ENCODE data around the gene RSKR. TPM values are rescaled to one million over a fixed set of nuclear protein-coding genes. Genes with fewer than 3 reads are reported as not detected.

RSKR gene
- total and polyA plus RNA-seq, 9 of the 15 experiments (the other 6 are each of a cell fraction or from before 2014, with no cell fraction given), result 1.4 to 42.3 (median 16.2) TPM

DNA sequence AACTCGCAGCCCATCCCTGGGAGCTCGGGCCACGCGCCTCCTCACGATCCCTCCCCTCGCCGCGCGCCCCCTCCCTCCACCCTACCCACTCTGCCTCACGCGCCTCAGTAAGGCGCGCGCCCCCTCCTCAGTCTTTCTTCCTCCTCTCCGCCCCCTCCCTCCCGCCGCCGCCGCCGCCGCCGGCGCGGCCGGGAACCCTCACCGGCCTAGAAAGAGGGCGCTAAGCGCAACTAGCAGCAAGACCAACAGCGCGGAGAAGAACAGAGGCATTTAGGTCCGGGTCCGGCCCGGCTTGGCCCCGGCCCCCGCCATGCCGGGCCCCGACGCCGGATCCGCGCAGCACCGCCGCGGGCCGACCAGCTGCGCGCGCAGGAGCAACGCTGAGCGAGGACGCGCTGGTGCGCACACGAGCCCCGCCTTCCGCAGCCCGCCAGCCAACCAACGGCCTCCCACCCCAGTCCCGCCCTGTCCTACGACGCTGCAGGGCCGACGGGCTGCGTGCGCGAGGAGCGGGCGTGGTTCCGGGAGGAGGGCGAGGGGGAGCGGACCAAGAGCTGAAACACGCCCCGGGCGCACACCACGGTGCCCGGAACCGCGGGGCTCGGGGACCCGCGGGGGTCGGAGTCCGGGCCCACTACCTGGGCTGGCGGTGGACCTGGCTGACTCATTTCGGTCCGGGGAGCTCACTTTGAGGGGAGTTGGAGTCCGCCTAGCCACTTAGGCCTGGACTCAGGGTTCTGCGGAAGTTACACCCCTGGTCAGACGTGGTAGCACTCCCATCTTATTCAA, 31.0 kb upstream of the RSKR start, which contains the start of gene BLTP2 (continued):
- TF ChIP-seq, protein P1, sequence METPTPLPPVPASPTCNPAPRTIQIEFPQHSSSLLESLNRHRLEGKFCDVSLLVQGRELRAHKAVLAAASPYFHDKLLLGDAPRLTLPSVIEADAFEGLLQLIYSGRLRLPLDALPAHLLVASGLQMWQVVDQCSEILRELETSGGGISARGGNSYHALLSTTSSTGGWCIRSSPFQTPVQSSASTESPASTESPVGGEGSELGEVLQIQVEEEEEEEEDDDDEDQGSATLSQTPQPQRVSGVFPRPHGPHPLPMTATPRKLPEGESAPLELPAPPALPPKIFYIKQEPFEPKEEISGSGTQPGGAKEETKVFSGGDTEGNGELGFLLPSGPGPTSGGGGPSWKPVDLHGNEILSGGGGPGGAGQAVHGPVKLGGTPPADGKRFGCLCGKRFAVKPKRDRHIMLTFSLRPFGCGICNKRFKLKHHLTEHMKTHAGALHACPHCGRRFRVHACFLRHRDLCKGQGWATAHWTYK (CRISPR knock-in tag; IDR thresholded peaks at IDR 0.05), result peak; percentile 36; the same call in 1 of the 2 replicates
- peak; percentile 24; the same call in 1 of the 2 replicates for TF ChIP-seq ELF4 (CRISPR knock-in tag; IDR thresholded peaks at IDR 0.05)
- TF ChIP-seq, protein P2, sequence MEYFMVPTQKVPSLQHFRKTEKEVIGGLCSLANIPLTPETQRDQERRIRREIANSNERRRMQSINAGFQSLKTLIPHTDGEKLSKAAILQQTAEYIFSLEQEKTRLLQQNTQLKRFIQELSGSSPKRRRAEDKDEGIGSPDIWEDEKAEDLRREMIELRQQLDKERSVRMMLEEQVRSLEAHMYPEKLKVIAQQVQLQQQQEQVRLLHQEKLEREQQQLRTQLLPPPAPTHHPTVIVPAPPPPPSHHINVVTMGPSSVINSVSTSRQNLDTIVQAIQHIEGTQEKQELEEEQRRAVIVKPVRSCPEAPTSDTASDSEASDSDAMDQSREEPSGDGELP (CRISPR knock-in tag; IDR thresholded peaks at IDR 0.05; ENCODE audit: borderline replicate concordance), result peak; percentile 83
- no peak for TF ChIP-seq RBM17 (IDR thresholded peaks at IDR 0.05; ENCODE audit: borderline replicate concordance, low read depth, low read length)
- no peak for TF ChIP-seq CTCFL (IDR thresholded peaks at IDR 0.05; ENCODE audit: borderline replicate concordance, insufficient read depth, low read depth, low read length, poor library complexity, severe bottlenecking)
- TF ChIP-seq TCF7L2 (IDR thresholded peaks at IDR 0.05; ENCODE audit: low read depth, low read length), result peak; percentile 51; the same call in 1 of the 2 replicates
- TF ChIP-seq ZSCAN29 (IDR thresholded peaks at IDR 0.05), result no peak
- no peak for TF ChIP-seq TGIF2 (CRISPR knock-in tag; IDR thresholded peaks at IDR 0.05)
- peak; percentile 41 for TF ChIP-seq NBN (IDR thresholded peaks at IDR 0.05; ENCODE audit: low read depth)
- TF ChIP-seq, protein P3, sequence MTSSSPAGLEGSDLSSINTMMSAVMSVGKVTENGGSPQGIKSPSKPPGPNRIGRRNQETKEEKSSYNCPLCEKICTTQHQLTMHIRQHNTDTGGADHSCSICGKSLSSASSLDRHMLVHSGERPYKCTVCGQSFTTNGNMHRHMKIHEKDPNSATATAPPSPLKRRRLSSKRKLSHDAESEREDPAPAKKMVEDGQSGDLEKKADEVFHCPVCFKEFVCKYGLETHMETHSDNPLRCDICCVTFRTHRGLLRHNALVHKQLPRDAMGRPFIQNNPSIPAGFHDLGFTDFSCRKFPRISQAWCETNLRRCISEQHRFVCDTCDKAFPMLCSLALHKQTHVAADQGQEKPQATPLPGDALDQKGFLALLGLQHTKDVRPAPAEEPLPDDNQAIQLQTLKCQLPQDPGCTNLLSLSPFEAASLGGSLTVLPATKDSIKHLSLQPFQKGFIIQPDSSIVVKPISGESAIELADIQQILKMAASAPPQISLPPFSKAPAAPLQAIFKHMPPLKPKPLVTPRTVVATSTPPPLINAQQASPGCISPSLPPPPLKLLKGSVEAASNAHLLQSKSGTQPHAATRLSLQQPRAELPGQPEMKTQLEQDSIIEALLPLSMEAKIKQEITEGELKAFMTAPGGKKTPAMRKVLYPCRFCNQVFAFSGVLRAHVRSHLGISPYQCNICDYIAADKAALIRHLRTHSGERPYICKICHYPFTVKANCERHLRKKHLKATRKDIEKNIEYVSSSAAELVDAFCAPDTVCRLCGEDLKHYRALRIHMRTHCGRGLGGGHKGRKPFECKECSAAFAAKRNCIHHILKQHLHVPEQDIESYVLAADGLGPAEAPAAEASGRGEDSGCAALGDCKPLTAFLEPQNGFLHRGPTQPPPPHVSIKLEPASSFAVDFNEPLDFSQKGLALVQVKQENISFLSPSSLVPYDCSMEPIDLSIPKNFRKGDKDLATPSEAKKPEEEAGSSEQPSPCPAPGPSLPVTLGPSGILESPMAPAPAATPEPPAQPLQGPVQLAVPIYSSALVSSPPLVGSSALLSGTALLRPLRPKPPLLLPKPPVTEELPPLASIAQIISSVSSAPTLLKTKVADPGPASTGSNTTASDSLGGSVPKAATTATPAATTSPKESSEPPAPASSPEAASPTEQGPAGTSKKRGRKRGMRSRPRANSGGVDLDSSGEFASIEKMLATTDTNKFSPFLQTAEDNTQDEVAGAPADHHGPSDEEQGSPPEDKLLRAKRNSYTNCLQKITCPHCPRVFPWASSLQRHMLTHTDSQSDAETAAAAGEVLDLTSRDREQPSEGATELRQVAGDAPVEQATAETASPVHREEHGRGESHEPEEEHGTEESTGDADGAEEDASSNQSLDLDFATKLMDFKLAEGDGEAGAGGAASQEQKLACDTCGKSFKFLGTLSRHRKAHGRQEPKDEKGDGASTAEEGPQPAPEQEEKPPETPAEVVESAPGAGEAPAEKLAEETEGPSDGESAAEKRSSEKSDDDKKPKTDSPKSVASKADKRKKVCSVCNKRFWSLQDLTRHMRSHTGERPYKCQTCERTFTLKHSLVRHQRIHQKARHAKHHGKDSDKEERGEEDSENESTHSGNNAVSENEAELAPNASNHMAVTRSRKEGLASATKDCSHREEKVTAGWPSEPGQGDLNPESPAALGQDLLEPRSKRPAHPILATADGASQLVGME (CRISPR knock-in tag; IDR thresholded peaks at IDR 0.05), result peak; percentile 43; the same call in 1 of the 2 replicates
- peak; percentile 41; the same call in 1 of the 2 replicates for TF ChIP-seq ZNF511 (CRISPR knock-in tag; IDR thresholded peaks at IDR 0.05)
- peak; percentile 76 for TF ChIP-seq MXI1 (IDR thresholded peaks at IDR 0.05; ENCODE audit: low read depth, low read length)
- TF ChIP-seq ZNF395 (CRISPR knock-in tag; IDR thresholded peaks at IDR 0.05), result peak; percentile 79

Data from K562 (cell line).